Activated CD8-positive, alpha-beta memory T cell treated with anti-CD3 and anti-CD28 coated beads, Interleukin-2, amount 50 U/mL, for 1 hour (primary cell): ENCODE measurements around the gene SEPSECS.

Experiments used
- DNase-seq: peaks from one replicate; pipeline ENCODE4 v3.0.0-alpha.2; 2020; ENCODE audit errors: extremely low read depth

SEPSECS gene

GRCh38 chr4:25081866-25082471 lies 78.3 kb downstream of the SEPSECS start:
- DNase-seq: no peak

GRCh38 chr4:25080571-25080970 lies 79.7 kb downstream of the SEPSECS start:
- no peak for DNase-seq

GRCh38 chr4:25078523-25078922 lies 81.7 kb downstream of the SEPSECS start:
- DNase-seq: no peak

- DNase-seq: no peak
These were observed 83.4 kb downstream of the SEPSECS start for GRCh38 chr4:25076625-25077398.

- no peak for DNase-seq
These were observed 84.4 kb downstream of the SEPSECS start for GRCh38 chr4:25075851-25076250.

- DNase-seq: no peak
These were observed 85.1 kb downstream of the SEPSECS start for GRCh38 chr4:25075129-25075528.

GRCh38 chr4:25070545-25070944 lies 89.7 kb downstream of the SEPSECS start:
- no peak for DNase-seq
